ENCODE results near the gene FIG4.
"Not testable (repeated sequence)": the region's sequence is repeated elsewhere in the genome, so short reads cannot be mapped to it uniquely, and the experiment has no call there.

FIG4 gene

DNA sequence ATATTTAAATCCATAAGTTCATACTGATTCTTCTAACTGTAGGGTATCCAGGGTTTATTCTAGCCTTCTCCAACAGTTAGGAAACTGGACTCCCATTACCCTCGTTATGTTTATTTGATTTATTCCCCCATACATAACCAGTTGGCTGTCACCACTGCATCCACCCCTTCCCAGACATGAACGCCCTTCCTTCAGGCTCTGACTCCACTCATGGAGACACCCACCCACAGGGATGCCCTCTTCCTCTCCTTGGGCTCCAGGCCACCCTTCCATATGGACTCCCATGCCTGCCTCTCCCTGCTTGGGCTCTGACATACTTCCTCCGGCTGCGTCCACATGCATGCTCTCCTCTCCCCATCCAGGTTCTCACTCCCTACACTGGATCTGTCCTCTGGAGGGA is 124.0 kb downstream of the FIG4 start:
- H3K36me3 ChIP-seq (ENCODE audit: control insufficient read depth in 4 of 4, insufficient read depth in 4 of 4, low read length in 3 of 4) = peaks cover 0 to 2% (median under 1%) of the 10 kb centered on the region in 4 experiments
- H3K27ac ChIP-seq (ENCODE audit: insufficient read depth in 1 of 2, low read depth in 1 of 2, low read length in 2 of 2, poor library complexity in 1 of 2, severe bottlenecking in 2 of 2) = no peak overlapping the region
- ChIA-PET POLR2A (no interaction called here), CTCF (interaction anchor here (1.4 kb wide), 1 partner anchor 10 kb away, joined by 3 read pairs; no protein-coding TSS in a partner anchor)
- H3K4me3 ChIP-seq (ENCODE audit: control insufficient read depth in 1 of 7, extremely low read depth in 1 of 7, insufficient read depth in 4 of 7, low read depth in 2 of 7, low read length in 6 of 7) = no peak overlapping the region
- 98% methylated on average over 4 of the region's 4 CpGs for WGBS (ENCODE audit: insufficient coverage)
- no peaks in the 10 kb centered on the region for H3K27me3 ChIP-seq (replicated peaks in 2 of 5; ENCODE audit: control insufficient read depth in 4 of 5, insufficient read depth in 5 of 5, low read length in 4 of 5)
- DNase-seq = no peak
- no peaks in the 10 kb centered on the region for H3K9me3 ChIP-seq (ENCODE audit: control extremely low read depth in 1 of 5, control insufficient read depth in 4 of 5, insufficient read depth in 2 of 5, low read depth in 1 of 5, low read length in 4 of 5)
- H3K4me1 ChIP-seq (ENCODE audit: control extremely low read depth in 1 of 4, control insufficient read depth in 4 of 4, insufficient read depth in 4 of 4, low read length in 3 of 4) = peaks cover 0 to 4% (median 0%) of the 10 kb centered on the region in 4 experiments

DNA sequence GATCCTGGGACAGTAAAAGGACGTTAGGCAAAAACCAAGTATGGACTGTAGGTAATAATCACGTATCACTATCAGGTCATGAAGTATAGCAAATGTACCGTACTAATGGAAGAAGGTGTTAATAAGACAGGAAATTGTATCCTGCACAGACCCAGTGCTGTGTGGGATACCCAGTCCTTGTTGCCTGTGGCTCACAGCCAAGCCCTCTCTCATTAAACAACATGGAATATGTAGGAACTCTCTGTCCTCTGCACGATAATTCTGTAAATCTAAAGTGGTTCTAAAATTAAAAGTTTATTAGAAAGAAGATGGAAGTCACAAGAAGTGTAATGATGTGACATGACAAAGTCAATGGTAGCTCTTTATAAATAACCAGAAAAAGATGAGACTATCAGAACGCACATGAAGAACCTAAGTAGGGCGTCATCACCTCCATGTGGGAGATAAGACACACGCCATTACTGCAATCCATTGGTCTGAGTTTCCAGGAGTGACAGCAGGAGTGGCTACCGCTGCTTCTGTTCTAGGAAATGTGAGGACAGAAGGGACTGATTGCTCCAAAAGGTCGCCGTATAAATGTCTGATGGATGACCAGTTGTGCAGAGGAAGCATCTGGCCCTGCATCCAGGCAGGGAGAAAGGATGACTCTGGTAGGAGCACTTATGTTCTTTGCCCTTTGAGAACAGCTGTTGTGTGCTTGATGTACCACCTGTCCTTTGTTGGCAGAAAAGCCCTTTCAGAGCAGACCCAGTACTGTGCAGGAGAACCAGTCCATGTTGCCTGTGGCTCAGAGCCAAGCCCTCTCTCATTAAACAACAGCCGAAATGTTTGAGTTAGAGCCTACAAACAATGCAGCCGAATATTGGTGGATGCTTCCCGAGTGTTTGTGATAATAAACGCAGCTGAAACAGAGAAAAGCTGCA is 125.6 kb downstream of the FIG4 start:
- POLR2A ChIA-PET = no interaction called here
- Histone ChIP-seq H3K27ac (ENCODE audit: insufficient read depth in 1 of 2, low read depth in 1 of 2, low read length in 2 of 2, poor library complexity in 1 of 2, severe bottlenecking in 2 of 2) (no peak overlapping the region), H3K4me1 (ENCODE audit: control extremely low read depth in 1 of 4, control insufficient read depth in 4 of 4, insufficient read depth in 4 of 4, low read length in 3 of 4) (peaks cover 0 to 13% (median 0%) of the 10 kb centered on the region in 4 experiments), H3K27me3 (replicated peaks in 2 of 5; ENCODE audit: control insufficient read depth in 4 of 5, insufficient read depth in 5 of 5, low read length in 4 of 5) (no peaks in the 10 kb centered on the region), H3K36me3 (ENCODE audit: control insufficient read depth in 4 of 4, insufficient read depth in 4 of 4, low read length in 3 of 4) (peaks cover 0 to 2% (median under 1%) of the 10 kb centered on the region in 4 experiments), H3K4me3 (ENCODE audit: control insufficient read depth in 1 of 7, extremely low read depth in 1 of 7, insufficient read depth in 4 of 7, low read depth in 2 of 7, low read length in 6 of 7) (no peak overlapping the region), H3K9me3 (ENCODE audit: control extremely low read depth in 1 of 5, control insufficient read depth in 4 of 5, insufficient read depth in 2 of 5, low read depth in 1 of 5, low read length in 4 of 5) (no peaks in the 10 kb centered on the region)
- WGBS (ENCODE audit: insufficient coverage) = 95% methylated on average over 14 of the region's 14 CpGs
- CTCF ChIA-PET = no interaction called here
- no peak for DNase-seq

GRCh38 chr6:109820706-109821350 is 129.7 kb downstream of the FIG4 start:
- Histone ChIP-seq H3K9me3 (ENCODE audit: control extremely low read depth in 1 of 5, control insufficient read depth in 4 of 5, insufficient read depth in 2 of 5, low read depth in 1 of 5, low read length in 4 of 5) (no peaks in the 10 kb centered on the region), H3K4me3 (ENCODE audit: control insufficient read depth in 1 of 7, extremely low read depth in 1 of 7, insufficient read depth in 4 of 7, low read depth in 2 of 7, low read length in 6 of 7) (no peak overlapping the region), H3K36me3 (ENCODE audit: control insufficient read depth in 4 of 4, insufficient read depth in 4 of 4, low read length in 3 of 4) (peaks cover 0 to 4% (median under 1%) of the 10 kb centered on the region in 4 experiments), H3K27me3 (replicated peaks in 2 of 5; ENCODE audit: control insufficient read depth in 4 of 5, insufficient read depth in 5 of 5, low read length in 4 of 5) (no peaks in the 10 kb centered on the region), H3K4me1 (ENCODE audit: control extremely low read depth in 1 of 4, control insufficient read depth in 4 of 4, insufficient read depth in 4 of 4, low read length in 3 of 4) (peaks cover 0 to 9% (median 3%) of the 10 kb centered on the region in 4 experiments), H3K27ac (ENCODE audit: insufficient read depth in 1 of 2, low read depth in 1 of 2, low read length in 2 of 2, poor library complexity in 1 of 2, severe bottlenecking in 2 of 2) (no peak overlapping the region)
- POLR2A ChIA-PET = no interaction called here
- WGBS (ENCODE audit: insufficient coverage) = 92% methylated on average over 3 of the region's 4 CpGs
- CTCF ChIA-PET = no interaction called here
- no peak for DNase-seq

- POLR2A ChIA-PET = no interaction called here
- Histone ChIP-seq H3K4me3 (ENCODE audit: control insufficient read depth in 1 of 7, extremely low read depth in 1 of 7, insufficient read depth in 4 of 7, low read depth in 2 of 7, low read length in 6 of 7) (no peak overlapping the region), H3K27me3 (replicated peaks in 2 of 5; ENCODE audit: control insufficient read depth in 4 of 5, insufficient read depth in 5 of 5, low read length in 4 of 5) (no peaks in the 10 kb centered on the region), H3K4me1 (ENCODE audit: control extremely low read depth in 1 of 4, control insufficient read depth in 4 of 4, insufficient read depth in 4 of 4, low read length in 3 of 4) (peaks cover 0 to 9% (median 3%) of the 10 kb centered on the region in 4 experiments), H3K9me3 (ENCODE audit: control extremely low read depth in 1 of 5, control insufficient read depth in 4 of 5, insufficient read depth in 2 of 5, low read depth in 1 of 5, low read length in 4 of 5) (no peaks in the 10 kb centered on the region), H3K36me3 (ENCODE audit: control insufficient read depth in 4 of 4, insufficient read depth in 4 of 4, low read length in 3 of 4) (peaks cover 0 to 4% (median 1%) of the 10 kb centered on the region in 4 experiments), H3K27ac (ENCODE audit: insufficient read depth in 1 of 2, low read depth in 1 of 2, low read length in 2 of 2, poor library complexity in 1 of 2, severe bottlenecking in 2 of 2) (no peak overlapping the region)
- DNase-seq = no peak
- CTCF ChIA-PET = no interaction called here
- WGBS (ENCODE audit: insufficient coverage) = 100% methylated on average over 2 of the region's 2 CpGs
Observed at GRCh38 chr6:109821428-109821827, 130.3 kb downstream of the FIG4 start.

GRCh38 chr6:109824105-109824504 is 133.0 kb downstream of the FIG4 start:
- no peak for DNase-seq
- H3K27ac ChIP-seq (ENCODE audit: insufficient read depth in 1 of 2, low read depth in 1 of 2, low read length in 2 of 2, poor library complexity in 1 of 2, severe bottlenecking in 2 of 2) = no peak overlapping the region
- ChIA-PET CTCF (interaction anchor here (1.2 kb wide), 1 partner anchor 9 kb away, joined by 3 read pairs; no protein-coding TSS in a partner anchor), POLR2A (no interaction called here)
- peaks cover 0 to 9% (median 3%) of the 10 kb centered on the region in 4 experiments for H3K4me1 ChIP-seq (ENCODE audit: control extremely low read depth in 1 of 4, control insufficient read depth in 4 of 4, insufficient read depth in 4 of 4, low read length in 3 of 4)
- 23% methylated on average over 2 of the region's 6 CpGs for WGBS (ENCODE audit: insufficient coverage)
- no peak overlapping the region for H3K4me3 ChIP-seq (ENCODE audit: control insufficient read depth in 1 of 7, extremely low read depth in 1 of 7, insufficient read depth in 4 of 7, low read depth in 2 of 7, low read length in 6 of 7)
- H3K27me3 ChIP-seq (replicated peaks in 2 of 5; ENCODE audit: control insufficient read depth in 4 of 5, insufficient read depth in 5 of 5, low read length in 4 of 5) = no peaks in the 10 kb centered on the region
- no peaks in the 10 kb centered on the region for H3K9me3 ChIP-seq (ENCODE audit: control extremely low read depth in 1 of 5, control insufficient read depth in 4 of 5, insufficient read depth in 2 of 5, low read depth in 1 of 5, low read length in 4 of 5)
- H3K36me3 ChIP-seq (ENCODE audit: control insufficient read depth in 4 of 4, insufficient read depth in 4 of 4, low read length in 3 of 4) = peaks cover 0 to 6% (median 3%) of the 10 kb centered on the region in 4 experiments

DNA sequence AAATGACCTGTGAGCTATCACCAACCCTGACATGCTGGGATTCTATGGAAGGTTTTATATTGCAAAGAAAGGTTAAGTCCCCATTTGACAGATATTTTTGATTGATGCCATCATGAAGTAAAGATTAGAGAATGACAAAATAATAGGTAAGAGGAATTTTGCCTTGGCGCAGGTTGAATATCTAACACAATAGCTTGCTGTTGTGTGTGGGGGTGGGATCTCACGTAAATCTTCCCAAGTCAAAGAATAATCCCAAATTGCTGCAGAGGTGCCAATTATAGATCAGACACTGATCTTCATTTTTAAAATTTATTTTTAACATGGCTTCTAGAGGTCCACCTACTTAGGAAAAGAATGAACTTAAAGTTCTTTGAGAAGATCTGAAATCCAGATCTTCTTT is 135.5 kb downstream of the FIG4 start:
- H3K9me3 ChIP-seq (ENCODE audit: control extremely low read depth in 1 of 5, control insufficient read depth in 4 of 5, insufficient read depth in 2 of 5, low read depth in 1 of 5, low read length in 4 of 5) = peaks cover 0 to 5% (median 1%) of the 10 kb centered on the region in 5 experiments
- H3K27ac ChIP-seq (ENCODE audit: insufficient read depth in 1 of 2, low read depth in 1 of 2, low read length in 2 of 2, poor library complexity in 1 of 2, severe bottlenecking in 2 of 2) = no peak overlapping the region
- CTCF ChIA-PET = interaction anchor here (1.2 kb wide), 1 partner anchor 15 kb away, joined by 4 read pairs; no protein-coding TSS in a partner anchor
- H3K27me3 ChIP-seq (replicated peaks in 2 of 5; ENCODE audit: control insufficient read depth in 4 of 5, insufficient read depth in 5 of 5, low read length in 4 of 5) = no peaks in the 10 kb centered on the region
- no peak for DNase-seq
- POLR2A ChIA-PET = no interaction called here
- WGBS (ENCODE audit: insufficient coverage) = no CpG with 5 or more reads among the region's 2 CpGs
- no peak overlapping the region for H3K4me3 ChIP-seq (ENCODE audit: control insufficient read depth in 1 of 7, extremely low read depth in 1 of 7, insufficient read depth in 4 of 7, low read depth in 2 of 7, low read length in 6 of 7)
- peaks cover 0 to 6% (median 3%) of the 10 kb centered on the region in 4 experiments for H3K36me3 ChIP-seq (ENCODE audit: control insufficient read depth in 4 of 4, insufficient read depth in 4 of 4, low read length in 3 of 4)
- H3K4me1 ChIP-seq (ENCODE audit: control extremely low read depth in 1 of 4, control insufficient read depth in 4 of 4, insufficient read depth in 4 of 4, low read length in 3 of 4) = peaks cover 0 to 6% (median 0%) of the 10 kb centered on the region in 4 experiments

GRCh38 chr6:109831352-109831751 is 140.3 kb downstream of the FIG4 start:
- H3K36me3 ChIP-seq (ENCODE audit: control insufficient read depth in 4 of 4, insufficient read depth in 4 of 4, low read length in 3 of 4); H3K27me3 ChIP-seq (replicated peaks in 2 of 5; ENCODE audit: control insufficient read depth in 4 of 5, insufficient read depth in 5 of 5, low read length in 4 of 5); H3K27ac ChIP-seq (ENCODE audit: insufficient read depth in 1 of 2, low read depth in 1 of 2, low read length in 2 of 2, poor library complexity in 1 of 2, severe bottlenecking in 2 of 2); H3K9me3 ChIP-seq (ENCODE audit: control extremely low read depth in 1 of 5, control insufficient read depth in 4 of 5, insufficient read depth in 2 of 5, low read depth in 1 of 5, low read length in 4 of 5); H3K4me3 ChIP-seq (ENCODE audit: control insufficient read depth in 1 of 7, extremely low read depth in 1 of 7, insufficient read depth in 4 of 7, low read depth in 2 of 7, low read length in 6 of 7); CTCF ChIA-PET; POLR2A ChIA-PET; H3K4me1 ChIP-seq (ENCODE audit: control extremely low read depth in 1 of 4, control insufficient read depth in 4 of 4, insufficient read depth in 4 of 4, low read length in 3 of 4); DNase-seq: not testable (repeated sequence)

Data from common myeloid progenitor, CD34-positive (primary cell).